Measurements from ENCODE around the gene SORD.

The SORD gene

DNA sequence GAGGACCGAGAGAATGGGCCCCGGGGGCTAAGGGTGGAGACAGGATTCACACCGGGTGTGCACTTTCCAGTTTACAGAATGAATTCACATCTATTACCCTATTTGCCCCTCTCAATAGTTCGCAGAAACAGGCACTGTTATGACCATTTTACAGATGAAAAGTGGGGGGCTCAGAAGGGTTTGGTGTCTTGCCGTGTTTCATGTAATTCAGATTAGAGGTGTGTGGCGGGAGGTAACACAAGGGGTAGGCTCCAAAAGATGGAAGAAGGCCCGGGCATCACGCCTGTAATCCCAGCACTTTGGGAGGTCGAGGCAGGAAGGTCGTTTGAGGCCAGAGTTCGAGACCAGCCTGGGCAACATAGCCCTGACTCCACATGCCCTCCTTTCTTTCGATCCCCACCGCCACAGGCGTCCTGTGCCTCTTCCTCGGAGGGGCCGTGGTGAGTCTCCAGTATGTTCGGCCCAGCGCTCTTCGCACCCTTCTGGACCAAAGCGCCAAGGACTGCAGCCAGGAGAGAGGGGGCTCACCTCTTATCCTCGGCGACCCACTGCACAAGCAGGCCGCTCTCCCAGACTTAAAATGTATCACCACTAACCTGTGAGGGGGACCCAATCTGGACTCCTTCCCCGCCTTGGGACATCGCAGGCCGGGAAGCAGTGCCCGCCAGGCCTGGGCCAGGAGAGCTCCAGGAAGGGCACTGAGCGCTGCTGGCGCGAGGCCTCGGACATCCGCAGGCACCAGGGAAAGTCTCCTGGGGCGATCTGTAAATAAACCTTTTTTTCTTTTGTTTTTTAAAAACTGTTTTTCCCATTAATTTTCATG is 94.5 kb downstream of the SORD start:
- TF ChIP-seq ZNF274 (IDR thresholded peaks at IDR 0.05; ENCODE audit: low read depth, low read length) (no peak), YY1 (IDR thresholded peaks at IDR 0.05; ENCODE audit: insufficient read depth, insufficient read length) (no peak), SUZ12 (IDR thresholded peaks at IDR 0.05; ENCODE audit: extremely low read depth, insufficient read depth, insufficient read length) (no peak)
- Histone ChIP-seq H3K9me3 (ENCODE audit: insufficient read depth, low read length) (no peaks in the 10 kb centered on the region), H3K4me1 (ENCODE audit: insufficient read depth, insufficient read length) (peaks cover 3% of the 10 kb centered on the region), H3K4me3 (ENCODE audit: insufficient read length, low read depth) (no peak overlapping the region), H3K9ac (ENCODE audit: insufficient read length, low read depth) (no peak overlapping the region), H3K27me3 (ENCODE audit: insufficient read depth, insufficient read length) (peaks cover 55% of the 10 kb centered on the region), H3K36me3 (ENCODE audit: insufficient read depth, insufficient read length, low read length) (no peaks in the 10 kb centered on the region)
- no peak for DNase-seq (ENCODE audit: low read depth, low spot score)

DNA sequence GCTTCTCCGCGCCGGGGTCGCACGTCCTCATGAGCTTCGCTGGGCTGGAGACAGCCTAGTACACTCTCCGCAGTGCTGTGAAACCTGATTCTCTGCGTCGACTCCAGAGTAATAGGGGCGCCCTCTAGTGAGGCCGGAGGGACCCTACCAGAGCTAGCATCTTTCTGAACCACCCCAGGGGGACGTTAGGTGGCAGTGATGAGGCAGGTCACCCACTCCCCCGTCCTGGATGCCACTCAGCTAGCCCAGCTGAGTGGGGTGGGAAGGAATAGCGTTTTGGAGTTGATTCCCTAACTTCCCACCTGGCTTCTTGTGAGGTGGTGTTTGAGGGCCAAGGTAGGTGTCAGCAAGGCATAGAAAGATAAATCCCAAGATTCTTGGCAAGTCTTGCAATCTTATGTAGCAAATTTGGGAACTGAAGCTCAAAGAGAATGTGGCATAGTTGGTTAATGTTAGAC is 95.2 kb downstream of the SORD start:
- H3K9ac ChIP-seq (ENCODE audit: insufficient read length, low read depth) = no peak overlapping the region
- H3K36me3 ChIP-seq (ENCODE audit: insufficient read depth, insufficient read length, low read length) = no peaks in the 10 kb centered on the region
- H3K27me3 ChIP-seq (ENCODE audit: insufficient read depth, insufficient read length) = peaks cover 48% of the 10 kb centered on the region
- peaks cover 3% of the 10 kb centered on the region for H3K4me1 ChIP-seq (ENCODE audit: insufficient read depth, insufficient read length)
- peak; percentile 75 for DNase-seq (ENCODE audit: low read depth, low spot score)
- no peak for TF ChIP-seq YY1 (IDR thresholded peaks at IDR 0.05; ENCODE audit: insufficient read depth, insufficient read length)
- no peak for TF ChIP-seq SUZ12 (IDR thresholded peaks at IDR 0.05; ENCODE audit: extremely low read depth, insufficient read depth, insufficient read length)
- TF ChIP-seq ZNF274 (IDR thresholded peaks at IDR 0.05; ENCODE audit: low read depth, low read length) = no peak
- H3K4me3 ChIP-seq (ENCODE audit: insufficient read length, low read depth) = no peak overlapping the region
- H3K9me3 ChIP-seq (ENCODE audit: insufficient read depth, low read length) = no peaks in the 10 kb centered on the region

DNA sequence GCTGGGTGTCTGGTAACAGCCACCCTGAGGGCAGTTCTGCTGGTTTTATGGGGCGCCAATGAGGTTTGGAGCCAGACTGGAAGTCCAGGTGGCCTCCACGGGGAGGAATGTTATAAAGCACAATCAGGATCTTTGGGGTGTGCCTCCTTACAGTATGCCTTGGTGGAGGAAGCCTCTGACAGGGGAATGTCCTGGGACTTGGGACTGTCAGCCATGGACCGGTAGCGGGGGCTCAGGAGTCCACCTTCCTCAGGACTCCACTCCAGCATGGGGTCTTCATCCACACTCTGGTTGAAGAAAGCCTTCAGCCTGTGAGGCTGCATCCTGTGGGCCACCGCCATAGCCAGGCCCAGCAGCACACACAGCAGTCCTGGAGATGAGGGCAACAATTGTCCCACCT is 96.0 kb downstream of the SORD start:
- Histone ChIP-seq H3K9me3 (ENCODE audit: insufficient read depth, low read length) (no peaks in the 10 kb centered on the region), H3K9ac (ENCODE audit: insufficient read length, low read depth) (no peak overlapping the region), H3K27me3 (ENCODE audit: insufficient read depth, insufficient read length) (peaks cover 40% of the 10 kb centered on the region), H3K4me1 (ENCODE audit: insufficient read depth, insufficient read length) (no peaks in the 10 kb centered on the region), H3K36me3 (ENCODE audit: insufficient read depth, insufficient read length, low read length) (no peaks in the 10 kb centered on the region), H3K4me3 (ENCODE audit: insufficient read length, low read depth) (no peak overlapping the region)
- no peak for TF ChIP-seq YY1 (IDR thresholded peaks at IDR 0.05; ENCODE audit: insufficient read depth, insufficient read length)
- no peak for TF ChIP-seq SUZ12 (IDR thresholded peaks at IDR 0.05; ENCODE audit: extremely low read depth, insufficient read depth, insufficient read length)
- TF ChIP-seq ZNF274 (IDR thresholded peaks at IDR 0.05; ENCODE audit: low read depth, low read length) = no peak
- DNase-seq (ENCODE audit: low read depth, low spot score) = no peak

DNA sequence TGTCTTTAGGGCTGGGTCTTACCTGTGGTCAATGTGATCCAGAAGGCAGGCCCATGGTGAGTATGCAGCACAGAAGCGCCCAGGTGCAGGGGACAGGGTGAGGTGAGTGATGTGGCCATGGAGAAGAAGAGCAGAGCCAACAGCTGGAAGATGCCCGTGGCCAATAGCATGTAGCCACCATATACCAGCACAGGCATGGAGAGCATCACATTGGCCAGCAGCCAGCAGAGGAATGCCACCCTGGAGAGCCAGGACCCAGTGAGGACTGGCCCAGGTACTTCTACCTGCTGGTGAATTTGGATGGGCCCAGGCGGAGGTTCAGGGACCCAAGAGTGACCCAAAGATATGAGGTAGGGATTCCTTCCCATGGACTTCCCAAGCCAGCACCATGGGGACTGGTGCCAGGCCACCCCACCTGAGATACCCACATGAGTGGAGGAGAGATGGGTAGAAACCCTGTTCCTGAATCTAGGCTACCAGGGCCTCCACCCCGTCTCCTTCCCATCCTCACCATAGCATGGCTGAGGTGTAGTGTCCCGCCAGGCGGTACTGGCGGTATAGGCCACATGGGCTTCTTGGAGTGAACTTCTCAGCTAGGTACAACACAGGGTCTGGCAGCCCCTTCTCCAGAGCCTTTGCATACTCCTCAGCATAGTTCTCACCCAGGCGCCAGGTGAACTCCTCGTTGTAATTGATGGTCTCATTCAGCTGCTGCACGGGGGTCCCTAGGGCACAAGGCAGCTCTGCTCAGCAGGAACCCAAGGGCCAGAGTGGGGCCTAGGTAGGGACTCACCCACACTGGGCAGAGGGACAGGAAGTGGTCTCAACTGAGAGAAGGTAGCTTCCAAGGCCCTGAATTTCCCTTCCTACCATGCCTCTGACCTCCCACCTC is 97.3 kb downstream of the SORD start:
- no peaks in the 10 kb centered on the region for H3K9me3 ChIP-seq (ENCODE audit: insufficient read depth, low read length)
- no peak for TF ChIP-seq ZNF274 (IDR thresholded peaks at IDR 0.05; ENCODE audit: low read depth, low read length)
- TF ChIP-seq YY1 (IDR thresholded peaks at IDR 0.05; ENCODE audit: insufficient read depth, insufficient read length) = no peak
- TF ChIP-seq SUZ12 (IDR thresholded peaks at IDR 0.05; ENCODE audit: extremely low read depth, insufficient read depth, insufficient read length) = no peak
- no peak overlapping the region for H3K9ac ChIP-seq (ENCODE audit: insufficient read length, low read depth)
- no peaks in the 10 kb centered on the region for H3K4me1 ChIP-seq (ENCODE audit: insufficient read depth, insufficient read length)
- H3K27me3 ChIP-seq (ENCODE audit: insufficient read depth, insufficient read length) = peaks cover 29% of the 10 kb centered on the region
- DNase-seq (ENCODE audit: low read depth, low spot score) = no peak
- H3K36me3 ChIP-seq (ENCODE audit: insufficient read depth, insufficient read length, low read length) = no peaks in the 10 kb centered on the region
- no peak overlapping the region for H3K4me3 ChIP-seq (ENCODE audit: insufficient read length, low read depth)

DNA sequence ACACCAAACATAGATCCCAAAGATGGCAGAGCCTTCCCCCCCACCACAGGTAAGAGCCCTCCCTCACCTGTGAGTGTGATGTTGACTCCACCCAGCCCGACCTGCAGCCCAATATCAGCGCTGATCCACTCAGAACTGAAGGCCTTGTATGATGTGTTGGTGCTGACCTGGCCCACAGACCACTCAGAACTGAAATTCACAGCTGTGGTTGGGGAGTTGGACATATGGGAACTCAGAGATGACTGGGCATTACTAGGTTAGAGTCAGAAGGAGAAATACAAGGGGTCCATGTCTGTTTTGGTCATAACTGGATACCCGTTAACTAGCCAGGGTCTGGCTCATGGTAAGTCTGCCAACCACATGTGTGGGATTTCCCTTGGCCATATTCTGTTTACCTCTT is 98.0 kb downstream of the SORD start:
- Histone ChIP-seq H3K4me1 (ENCODE audit: insufficient read depth, insufficient read length) (no peaks in the 10 kb centered on the region), H3K9ac (ENCODE audit: insufficient read length, low read depth) (no peak overlapping the region), H3K36me3 (ENCODE audit: insufficient read depth, insufficient read length, low read length) (no peaks in the 10 kb centered on the region), H3K4me3 (ENCODE audit: insufficient read length, low read depth) (no peak overlapping the region), H3K9me3 (ENCODE audit: insufficient read depth, low read length) (no peaks in the 10 kb centered on the region), H3K27me3 (ENCODE audit: insufficient read depth, insufficient read length) (peaks cover 22% of the 10 kb centered on the region)
- no peak for TF ChIP-seq YY1 (IDR thresholded peaks at IDR 0.05; ENCODE audit: insufficient read depth, insufficient read length)
- no peak for TF ChIP-seq SUZ12 (IDR thresholded peaks at IDR 0.05; ENCODE audit: extremely low read depth, insufficient read depth, insufficient read length)
- TF ChIP-seq ZNF274 (IDR thresholded peaks at IDR 0.05; ENCODE audit: low read depth, low read length) = no peak
- DNase-seq (ENCODE audit: low read depth, low spot score) = no peak

DNA sequence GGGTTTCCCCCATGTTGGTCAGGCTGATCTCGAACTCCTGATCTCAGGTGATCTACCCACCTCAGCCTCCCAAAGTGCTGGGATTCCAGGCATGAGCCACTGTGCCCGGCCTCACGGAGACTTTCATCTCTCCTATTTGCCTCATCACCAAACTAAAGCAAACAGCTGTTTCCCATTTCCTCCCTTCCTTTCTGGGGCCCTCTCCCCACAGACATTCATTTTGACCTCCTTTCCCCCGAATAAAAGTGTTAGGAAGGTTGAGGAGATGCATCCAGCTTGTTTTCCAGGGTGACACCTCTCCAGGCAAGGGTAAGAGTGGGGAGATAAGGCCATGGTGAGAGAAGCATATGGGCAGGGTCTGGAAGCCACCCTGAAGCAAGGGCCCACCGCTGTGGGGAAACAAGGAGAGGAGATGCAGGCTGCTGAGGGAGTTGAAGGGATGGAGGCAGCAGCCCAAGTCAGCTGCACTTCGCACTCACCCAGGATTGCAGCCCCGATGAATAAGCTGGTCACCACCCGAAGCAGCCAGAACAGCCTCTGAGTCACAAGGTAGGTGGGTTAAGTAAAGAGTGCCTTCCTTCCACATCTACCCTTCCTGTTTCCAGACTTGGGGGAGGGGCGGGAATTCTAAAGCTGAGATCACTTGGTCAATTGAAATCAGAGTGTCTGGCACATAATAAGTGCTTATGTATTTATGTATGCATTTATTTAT is 98.9 kb downstream of the SORD start:
- Histone ChIP-seq H3K27me3 (ENCODE audit: insufficient read depth, insufficient read length) (peaks cover 14% of the 10 kb centered on the region), H3K9ac (ENCODE audit: insufficient read length, low read depth) (no peak overlapping the region), H3K9me3 (ENCODE audit: insufficient read depth, low read length) (no peaks in the 10 kb centered on the region), H3K36me3 (ENCODE audit: insufficient read depth, insufficient read length, low read length) (no peaks in the 10 kb centered on the region), H3K4me3 (ENCODE audit: insufficient read length, low read depth) (no peak overlapping the region), H3K4me1 (ENCODE audit: insufficient read depth, insufficient read length) (no peaks in the 10 kb centered on the region)
- TF ChIP-seq YY1 (IDR thresholded peaks at IDR 0.05; ENCODE audit: insufficient read depth, insufficient read length) = no peak
- TF ChIP-seq SUZ12 (IDR thresholded peaks at IDR 0.05; ENCODE audit: extremely low read depth, insufficient read depth, insufficient read length) = no peak
- no peak for TF ChIP-seq ZNF274 (IDR thresholded peaks at IDR 0.05; ENCODE audit: low read depth, low read length)
- no peak for DNase-seq (ENCODE audit: low read depth, low spot score)

Measured in NT2/D1 (cell line).